HepG2 (cell line): ENCODE results near the gene SNED1. TPM values are rescaled to one million over a fixed set of nuclear protein-coding genes. Genes with fewer than 3 reads are reported as not detected.
A peak's percentile ranks its signal among the peaks of the same experiment; 100 is the strongest.

Experiments used
- ATF6 ChIP-seq: sonication (generic); formaldehyde crosslinking; conservative IDR thresholded peaks from 2 replicates; pipeline ENCODE4 v1.4.0; 2020; ENCODE audit warnings: missing genetic modification reagents
- CCAR2 ChIP-seq: fragments of 200-400 bp; formaldehyde crosslinking; optimal IDR thresholded peaks from 2 replicates; pipeline ENCODE3; 2018; ENCODE audit warnings: low read depth, mild to moderate bottlenecking, low read length, moderate library complexity
- CEBPG ChIP-seq: IDR thresholded peaks from 2 replicates; pipeline ENCODE4 v1.6.1; 2016
- CEBPZ ChIP-seq: IDR thresholded peaks from 2 replicates; pipeline ENCODE4 v1.6.1; 2012; ENCODE audit warnings: low read length, improper control_type of control experiment
- EZH2 ChIP-seq: conservative IDR thresholded peaks from 2 replicates; pipeline ENCODE4 v1.6.1; 2012; ENCODE audit warnings: mild to moderate bottlenecking, low read depth, low read length, moderate library complexity
- FOXC1 ChIP-seq: sonication (generic); formaldehyde crosslinking; IDR thresholded peaks from 2 replicates; pipeline ENCODE4 v1.8.0; 2022; ENCODE audit warnings: mild to moderate bottlenecking, missing genetic modification reagents, borderline replicate concordance
- HES4 ChIP-seq: sonication (generic); formaldehyde crosslinking; IDR thresholded peaks from 2 replicates; pipeline ENCODE4 v1.9.0; 2021; ENCODE audit warnings: mild to moderate bottlenecking, missing genetic modification reagents, borderline replicate concordance
- HOXA3 ChIP-seq: sonication (generic); formaldehyde crosslinking; IDR thresholded peaks from 2 replicates; pipeline ENCODE4 v1.5.0; 2020; ENCODE audit warnings: missing genetic modification reagents
- JUN ChIP-seq: sonication (generic); formaldehyde crosslinking; IDR thresholded peaks from 2 replicates; pipeline ENCODE4 v1.4.0; 2020; ENCODE audit warnings: mild to moderate bottlenecking, missing genetic modification reagents
- MBD4 ChIP-seq: IDR thresholded peaks from 2 replicates; pipeline ENCODE4 v1.6.1; 2012; ENCODE audit warnings: low read length, inconsistent platforms, borderline replicate concordance
- NKX3-1 ChIP-seq: sonication (generic); formaldehyde crosslinking; IDR thresholded peaks from 2 replicates; pipeline ENCODE4 v1.5.0; 2020; ENCODE audit warnings: missing genetic modification reagents
- PHF8 ChIP-seq: sonication (generic); formaldehyde crosslinking; IDR thresholded peaks from 2 replicates; pipeline ENCODE4 v1.5.0; 2020; ENCODE audit warnings: missing genetic modification reagents
- PREB ChIP-seq: sonication (generic); formaldehyde crosslinking; IDR thresholded peaks from 2 replicates; pipeline ENCODE4 v1.4.0; 2020; ENCODE audit warnings: missing genetic modification reagents
- SALL2 ChIP-seq: sonication (generic); formaldehyde crosslinking; IDR thresholded peaks from 2 replicates; pipeline ENCODE4 v1.8.1; 2023; ENCODE audit warnings: mild to moderate bottlenecking, missing genetic modification reagents, inconsistent platforms
- SCMH1 ChIP-seq: sonication (generic); formaldehyde crosslinking; IDR thresholded peaks from 2 replicates; pipeline ENCODE4 v1.9.0; 2021; ENCODE audit warnings: missing genetic modification reagents, mild to moderate bottlenecking, borderline replicate concordance
- TARDBP ChIP-seq: sonication (generic); formaldehyde crosslinking; IDR thresholded peaks from 2 replicates; pipeline ENCODE4 v1.8.0; 2022; ENCODE audit warnings: mild to moderate bottlenecking, missing genetic modification reagents
- THAP11 ChIP-seq: IDR thresholded peaks from 2 replicates; pipeline ENCODE4 v1.6.1; 2016; ENCODE audit warnings: missing biosample characterization, missing genetic modification reagents
- TRIM22 ChIP-seq: fragments of 450-650 bp; IDR thresholded peaks from 2 replicates; pipeline ENCODE4 v1.6.1; 2017
- ZBTB7B ChIP-seq: sonication (generic); formaldehyde crosslinking; IDR thresholded peaks from 2 replicates; pipeline ENCODE4 v1.4.0; 2020; ENCODE audit warnings: missing genetic modification reagents
- ZFP41 ChIP-seq: sonication (generic); formaldehyde crosslinking; IDR thresholded peaks from 2 replicates; pipeline ENCODE4 v1.4.0; 2020; ENCODE audit warnings: mild to moderate bottlenecking, missing genetic modification reagents, borderline replicate concordance
- ZMYM3 ChIP-seq: sonication (generic); formaldehyde crosslinking; IDR thresholded peaks from 2 replicates; pipeline ENCODE4 v1.5.1; 2020; ENCODE audit warnings: mild to moderate bottlenecking, missing genetic modification reagents
- ZMYM4 ChIP-seq: sonication (generic); formaldehyde crosslinking; IDR thresholded peaks from 2 replicates; pipeline ENCODE4 v1.8.1; 2023; ENCODE audit warnings: mild to moderate bottlenecking, missing genetic modification reagents
- ZNF136 ChIP-seq: sonication (generic); formaldehyde crosslinking; IDR thresholded peaks from 2 replicates; pipeline ENCODE4 v1.8.1; 2022; ENCODE audit warnings: low read depth, mild to moderate bottlenecking, moderate library complexity, missing genetic modification reagents
- ZNF747 ChIP-seq: sonication (generic); formaldehyde crosslinking; IDR thresholded peaks from 2 replicates; pipeline ENCODE4 v1.8.1; 2023; ENCODE audit warnings: missing genetic modification reagents, mild to moderate bottlenecking, borderline replicate concordance
- polyA plus RNA-seq, 8 experiments: library from polyadenylated mRNA; depleted of rRNA in 3 of 8; stranded (reverse) in 7 of 8; unstranded in 1 of 8; fragments of >200 nt; fragmentation: Illumina TruSeq in 4 of 8; extraction: Trizol in 4 of 8; gene quantifications; 2 replicates each; pipeline versions ENCODE4 v1.2.1 to v1.2.3, GENCODE V29; 2011 to 2016; ENCODE audit warnings: low read depth in 4 of 8, missing spikeins in 1 of 8, mixed read lengths in 1 of 8; ENCODE audit not compliant: insufficient read depth in 1 of 8
- total RNA-seq, 5 experiments: library from RNA; depleted of rRNA; stranded (reverse); fragments of >200 nt; fragmentation: Illumina TruSeq; extraction: Trizol; gene quantifications; 2 replicates each; pipeline ENCODE4 v1.2.3, GENCODE V29; 2016; ENCODE audit warnings: low read depth in 1 of 5

The SNED1 gene
- total and polyA plus RNA-seq, 2 of the 13 experiments (the other 11 are each of a cell fraction or from before 2014, with no cell fraction given) = 0.15 to 0.65 TPM

- TF ChIP-seq CEBPZ (no peak), PHF8 (CRISPR knock-in tag) (peak; percentile 65), MBD4 (no peak), THAP11 (CRISPR knock-in tag) (no peak), HES4 (CRISPR knock-in tag) (0 out of 2 replicates have a peak, but pooled peaks have one; percentile 13), ZNF747 (CRISPR knock-in tag) (no peak; the same call in 1 of the 2 replicates), ATF6 (no peak), CEBPG (CRISPR knock-in tag) (no peak), JUN (CRISPR knock-in tag) (no peak), ZMYM3 (CRISPR knock-in tag) (peak; percentile 66), PREB (CRISPR knock-in tag) (no peak), ZFP41 (CRISPR knock-in tag) (no peak), ZNF136 (CRISPR knock-in tag) (no peak), TRIM22 (no peak), ZMYM4 (CRISPR knock-in tag) (no peak), EZH2 (no peak), TARDBP (no peak), SALL2 (CRISPR knock-in tag) (no peak), CCAR2 (no peak), SCMH1 (CRISPR knock-in tag) (no peak), NKX3-1 (CRISPR knock-in tag) (no peak), ZBTB7B (peak; percentile 65; the same call in 1 of the 2 replicates), FOXC1 (CRISPR knock-in tag) (no peak), HOXA3 (CRISPR knock-in tag) (no peak)
Observed at GRCh38 chr2:240966906-240967680, 31.3 kb upstream of the SNED1 start (continued).
